Measurements from ENCODE around the gene FAM83G.

DNA sequence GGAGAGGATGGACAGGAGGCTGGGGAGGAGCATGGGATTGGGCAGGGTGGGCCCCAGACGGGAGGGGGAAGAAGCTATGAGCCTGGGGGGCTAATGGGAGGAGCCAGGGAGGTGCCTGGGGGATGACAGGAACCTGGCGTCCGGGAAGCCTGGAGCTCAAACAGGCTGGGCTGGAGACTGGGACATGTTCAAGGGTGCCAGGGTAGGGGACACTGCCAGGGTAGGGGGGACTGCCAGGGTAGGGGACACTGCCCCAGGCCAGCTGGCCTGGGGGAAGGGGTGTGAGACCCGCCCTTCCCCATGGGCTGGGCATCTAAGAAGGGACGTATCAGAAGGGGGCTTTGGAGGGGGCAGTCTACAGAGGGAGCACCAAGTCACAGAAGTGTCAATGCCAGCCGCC lies 7.0 kb upstream of the FAM83G start:
- TF ChIP-seq, protein P1, sequence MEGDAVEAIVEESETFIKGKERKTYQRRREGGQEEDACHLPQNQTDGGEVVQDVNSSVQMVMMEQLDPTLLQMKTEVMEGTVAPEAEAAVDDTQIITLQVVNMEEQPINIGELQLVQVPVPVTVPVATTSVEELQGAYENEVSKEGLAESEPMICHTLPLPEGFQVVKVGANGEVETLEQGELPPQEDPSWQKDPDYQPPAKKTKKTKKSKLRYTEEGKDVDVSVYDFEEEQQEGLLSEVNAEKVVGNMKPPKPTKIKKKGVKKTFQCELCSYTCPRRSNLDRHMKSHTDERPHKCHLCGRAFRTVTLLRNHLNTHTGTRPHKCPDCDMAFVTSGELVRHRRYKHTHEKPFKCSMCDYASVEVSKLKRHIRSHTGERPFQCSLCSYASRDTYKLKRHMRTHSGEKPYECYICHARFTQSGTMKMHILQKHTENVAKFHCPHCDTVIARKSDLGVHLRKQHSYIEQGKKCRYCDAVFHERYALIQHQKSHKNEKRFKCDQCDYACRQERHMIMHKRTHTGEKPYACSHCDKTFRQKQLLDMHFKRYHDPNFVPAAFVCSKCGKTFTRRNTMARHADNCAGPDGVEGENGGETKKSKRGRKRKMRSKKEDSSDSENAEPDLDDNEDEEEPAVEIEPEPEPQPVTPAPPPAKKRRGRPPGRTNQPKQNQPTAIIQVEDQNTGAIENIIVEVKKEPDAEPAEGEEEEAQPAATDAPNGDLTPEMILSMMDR (conservative IDR thresholded peaks at IDR 0.05; ENCODE audit: low read length), result no peak
- TF ChIP-seq EZH2phosphoT487 (IDR thresholded peaks at IDR 0.05; ENCODE audit: borderline replicate concordance, low read depth, low read length), result no peak
